BJ (cell line): ENCODE results near the gene CRYBB3. TPM values are rescaled to one million over a fixed set of nuclear protein-coding genes. Genes with fewer than 3 reads are reported as not detected.

Experiments used
- CTCF ChIA-PET: fragments of 350-600 bp; formaldehyde crosslinking; extraction: SDS; loops from one replicate; lab custom pipeline; 2021; ENCODE audit warnings: antibody characterized with exemption, inconsistent platforms; lab: Yijun Ruan, JAX
- POLR2A ChIA-PET: fragments of 300-600 bp; sonication (Branson Sonifier 250); formaldehyde crosslinking; extraction: SDS; loops from one replicate; lab custom pipeline; 2021; ENCODE audit warnings: antibody characterized with exemption; lab: Charles Lee
- DNase-seq: peaks from one replicate; pipeline ENCODE4 v3.0.0-alpha.2; 2011; ENCODE audit warnings: low read depth
- H3K27me3 ChIP-seq: 2 replicates; pipeline ENCODE4 v1.6.0; 2011; ENCODE audit warnings: low read length; ENCODE audit not compliant: control insufficient read depth, insufficient read depth
- H3K36me3 ChIP-seq: 2 replicates; pipeline ENCODE4 v1.5.1; 2011; ENCODE audit warnings: low read length; ENCODE audit not compliant: control insufficient read depth, insufficient read depth
- H3K4me3 ChIP-seq: 2 replicates; pipeline ENCODE4 v1.5.1; 2011; ENCODE audit warnings: low read depth, mild to moderate bottlenecking, control low read depth, low read length
- polyA plus RNA-seq: library from polyadenylated mRNA; depleted of rRNA; stranded (reverse); fragments of >200 nt; gene quantifications from 2 replicates; pipeline ENCODE4 v1.2.3, GENCODE V29; 2011
- TF ChIP-seq, protein P1 (sequence below): IDR thresholded peaks from 2 replicates; pipeline ENCODE4 v1.5.1; 2011; ENCODE audit warnings: low read depth, mild to moderate bottlenecking, control low read depth, inconsistent platforms, low read length, moderate library complexity; ENCODE audit not compliant: insufficient read depth

The CRYBB3 gene
- polyA plus RNA-seq, 1 experiment: not detected

DNA sequence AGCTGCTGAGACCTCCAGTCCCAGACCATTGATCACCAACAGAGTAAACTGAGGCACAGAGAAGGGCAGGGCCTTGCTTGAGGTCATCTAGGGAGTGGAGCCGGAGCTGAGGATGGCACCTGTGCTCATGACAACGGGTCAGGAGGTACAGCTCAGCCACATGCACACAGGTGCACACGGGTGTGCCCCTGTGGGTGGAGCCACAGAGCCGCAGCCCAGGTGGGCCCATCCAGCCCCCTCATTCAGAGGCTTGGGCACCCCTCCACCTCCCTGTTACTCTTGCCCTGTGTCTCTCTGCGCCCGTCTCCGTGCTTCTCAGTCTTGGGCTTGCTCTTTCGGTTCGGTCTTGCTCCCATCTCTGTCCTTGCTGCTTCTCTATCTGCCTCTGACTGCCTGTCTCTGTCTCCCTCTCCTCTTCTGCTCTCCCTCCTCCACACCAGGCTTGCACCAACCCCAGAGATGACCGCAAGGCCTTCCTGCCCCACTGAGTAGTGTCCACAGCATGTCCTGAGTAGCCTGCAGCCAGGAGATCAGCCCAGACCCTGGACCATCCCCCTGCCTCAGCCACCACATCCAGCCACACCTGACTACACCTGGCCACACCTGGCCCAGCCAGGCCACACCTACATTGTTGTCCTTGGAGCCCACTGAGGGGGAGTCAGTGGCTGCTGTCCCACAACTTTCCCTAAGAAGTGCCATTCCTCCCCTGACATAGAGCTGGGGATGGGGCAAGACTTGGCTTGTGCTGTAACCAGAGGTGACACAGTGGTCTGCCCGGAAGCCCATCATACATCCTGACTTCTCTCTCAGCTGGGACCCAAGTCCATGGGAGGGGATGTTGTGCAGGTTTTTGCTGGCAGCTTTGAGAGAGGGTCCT is 39.3 kb upstream of the CRYBB3 start:
- no peak for DNase-seq
- no peaks in the 10 kb centered on the region for H3K27me3 ChIP-seq
- POLR2A ChIA-PET: no interaction called here
- no peaks in the 10 kb centered on the region for H3K36me3 ChIP-seq
- CTCF ChIA-PET: no interaction called here
- TF ChIP-seq, protein P1, sequence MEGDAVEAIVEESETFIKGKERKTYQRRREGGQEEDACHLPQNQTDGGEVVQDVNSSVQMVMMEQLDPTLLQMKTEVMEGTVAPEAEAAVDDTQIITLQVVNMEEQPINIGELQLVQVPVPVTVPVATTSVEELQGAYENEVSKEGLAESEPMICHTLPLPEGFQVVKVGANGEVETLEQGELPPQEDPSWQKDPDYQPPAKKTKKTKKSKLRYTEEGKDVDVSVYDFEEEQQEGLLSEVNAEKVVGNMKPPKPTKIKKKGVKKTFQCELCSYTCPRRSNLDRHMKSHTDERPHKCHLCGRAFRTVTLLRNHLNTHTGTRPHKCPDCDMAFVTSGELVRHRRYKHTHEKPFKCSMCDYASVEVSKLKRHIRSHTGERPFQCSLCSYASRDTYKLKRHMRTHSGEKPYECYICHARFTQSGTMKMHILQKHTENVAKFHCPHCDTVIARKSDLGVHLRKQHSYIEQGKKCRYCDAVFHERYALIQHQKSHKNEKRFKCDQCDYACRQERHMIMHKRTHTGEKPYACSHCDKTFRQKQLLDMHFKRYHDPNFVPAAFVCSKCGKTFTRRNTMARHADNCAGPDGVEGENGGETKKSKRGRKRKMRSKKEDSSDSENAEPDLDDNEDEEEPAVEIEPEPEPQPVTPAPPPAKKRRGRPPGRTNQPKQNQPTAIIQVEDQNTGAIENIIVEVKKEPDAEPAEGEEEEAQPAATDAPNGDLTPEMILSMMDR: no peak
- no peak overlapping the region for H3K4me3 ChIP-seq

DNA sequence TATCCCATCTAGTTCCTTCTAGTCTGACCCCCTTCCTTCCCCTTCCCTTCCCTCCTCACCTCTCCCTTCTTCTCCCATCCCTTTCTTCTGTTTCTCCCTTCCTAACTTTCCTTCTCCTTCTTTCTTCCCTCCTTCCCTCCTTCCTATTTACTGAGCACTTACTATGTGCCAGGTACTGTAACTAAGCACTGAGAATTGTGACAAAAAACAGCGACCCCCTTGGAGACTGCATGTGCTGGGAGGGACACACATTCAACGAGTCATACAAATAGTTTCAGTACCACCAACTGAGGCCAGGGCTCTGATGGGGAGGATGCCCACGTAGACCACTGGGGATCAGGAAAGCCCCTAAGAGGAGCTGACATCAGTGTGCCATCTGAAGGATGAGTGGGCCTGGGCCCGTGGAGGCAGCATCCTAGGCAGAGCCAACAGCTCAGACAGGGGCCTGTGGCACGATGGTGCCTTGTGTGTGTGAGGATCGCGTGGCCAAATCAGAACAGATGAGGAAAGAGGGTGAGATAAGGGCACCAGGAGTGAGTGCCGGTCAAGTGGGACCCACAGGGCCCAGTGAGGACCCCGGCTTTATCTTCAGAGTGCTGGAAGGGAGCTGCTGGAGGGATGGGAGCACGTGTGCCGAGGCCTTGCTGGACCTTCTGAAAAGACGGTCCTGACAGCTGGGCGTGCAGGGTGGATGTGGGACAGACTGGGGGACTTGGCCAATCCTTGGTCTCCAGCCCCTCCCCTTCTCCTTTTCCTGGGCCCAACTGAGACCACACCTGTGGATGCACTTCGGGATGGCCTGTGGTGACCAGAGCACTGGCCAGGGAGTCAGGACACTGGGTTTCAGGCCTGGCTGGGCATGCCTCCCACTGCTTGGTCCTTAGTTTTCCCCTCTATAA is 38.4 kb upstream of the CRYBB3 start:
- TF ChIP-seq, protein P1: no peak
- ChIA-PET POLR2A (no interaction called here), CTCF (no interaction called here)
- no peak overlapping the region for H3K4me3 ChIP-seq
- DNase-seq: no peak
- no peaks in the 10 kb centered on the region for H3K27me3 ChIP-seq
- H3K36me3 ChIP-seq: no peaks in the 10 kb centered on the region

DNA sequence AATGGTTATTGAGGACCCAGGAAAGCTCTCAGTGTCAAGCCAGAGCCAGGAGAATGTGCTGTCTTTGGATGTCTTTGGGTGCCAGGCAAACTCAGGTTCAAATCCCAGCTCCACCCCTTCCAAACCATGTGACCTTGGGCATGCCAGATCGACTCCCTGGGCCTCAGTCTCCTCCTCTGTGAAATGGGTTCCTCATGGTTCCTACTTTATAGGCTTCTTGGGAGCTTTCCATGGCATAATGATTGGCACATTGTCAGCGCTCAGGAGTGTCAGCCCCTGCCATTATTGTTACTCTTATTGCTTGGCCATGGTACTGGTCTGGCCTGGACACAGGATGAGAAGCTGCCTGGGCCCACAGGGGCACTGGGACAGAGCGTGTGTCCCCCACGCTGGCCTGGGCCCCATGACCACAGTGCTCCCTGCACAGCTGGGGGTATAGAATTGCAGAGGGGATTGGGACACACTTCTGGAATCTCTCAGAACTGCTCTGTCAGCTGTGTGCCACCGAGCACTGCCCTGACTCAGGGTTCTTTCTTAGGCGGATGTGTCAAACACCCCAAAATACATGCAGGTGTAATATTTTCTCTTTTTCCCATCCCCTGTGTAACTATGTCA is 37.6 kb upstream of the CRYBB3 start:
- no peak overlapping the region for H3K4me3 ChIP-seq
- TF ChIP-seq, protein P1: no peak
- no peak for DNase-seq
- H3K36me3 ChIP-seq: no peaks in the 10 kb centered on the region
- ChIA-PET POLR2A (no interaction called here), CTCF (no interaction called here)
- no peaks in the 10 kb centered on the region for H3K27me3 ChIP-seq

DNA sequence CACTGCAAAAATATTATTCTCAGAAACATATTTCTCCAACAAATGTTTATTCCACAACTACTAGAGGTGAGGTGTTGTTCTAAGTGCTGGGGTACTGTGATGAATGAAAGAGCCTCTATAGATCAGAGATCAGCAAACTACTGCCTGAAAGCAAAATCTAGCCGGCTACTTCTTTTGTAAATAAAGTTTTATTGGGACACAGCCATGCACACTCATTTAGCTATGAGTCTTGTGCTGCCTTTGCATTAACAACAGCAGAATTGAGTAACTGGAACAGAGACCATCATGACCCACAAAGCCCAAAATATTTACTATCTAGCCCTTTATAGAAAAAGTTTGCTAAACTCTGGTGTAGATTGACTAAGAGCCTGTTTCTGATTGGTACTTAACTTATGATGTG is 37.1 kb upstream of the CRYBB3 start:
- no peak overlapping the region for H3K4me3 ChIP-seq
- ChIA-PET POLR2A (no interaction called here), CTCF (no interaction called here)

More for the DNA sequence above, 37.1 kb upstream of the CRYBB3 start:
- DNase-seq: no peak
- TF ChIP-seq, protein P1: no peak
- Histone ChIP-seq H3K27me3 (no peaks in the 10 kb centered on the region), H3K36me3 (no peaks in the 10 kb centered on the region)
